Hepatocyte (in vitro differentiated cells): ENCODE measurements around the gene PKP3.

Experiments
- CTCF ChIP-seq: fragments of 200-600 bp; sonication (generic); IDR thresholded peaks from 2 replicates; pipeline ENCODE4 v1.5.1; 2016; ENCODE audit warnings: antibody characterized with exemption, mild to moderate bottlenecking; ENCODE audit not compliant: poor library complexity
- EZH2 ChIP-seq: fragments of 200-600 bp; sonication (generic); IDR thresholded peaks from 2 replicates; pipeline ENCODE4 v1.6.1; 2016; ENCODE audit warnings: antibody characterized with exemption, mild to moderate bottlenecking, borderline replicate concordance

- peak; percentile 49 for TF ChIP-seq CTCF
- no peak for TF ChIP-seq EZH2
Observed at GRCh38 chr11:450809-451451, 56.9 kb downstream of the PKP3 start.
